CD4-positive, alpha-beta T cell treated with Interleukin-17A for 1 hour (primary cell): ENCODE data around the gene HCN2.
A peak's percentile ranks its signal among the peaks of the same experiment; 100 is the strongest.
"Not testable (repeated sequence)": the region's sequence is repeated elsewhere in the genome, so short reads cannot be mapped to it uniquely, and the experiment has no call there.

ENCODE experiments used
- DNase-seq: peaks from one replicate; pipeline ENCODE4 v3.0.0-alpha.2; 2020

Gene HCN2

DNA sequence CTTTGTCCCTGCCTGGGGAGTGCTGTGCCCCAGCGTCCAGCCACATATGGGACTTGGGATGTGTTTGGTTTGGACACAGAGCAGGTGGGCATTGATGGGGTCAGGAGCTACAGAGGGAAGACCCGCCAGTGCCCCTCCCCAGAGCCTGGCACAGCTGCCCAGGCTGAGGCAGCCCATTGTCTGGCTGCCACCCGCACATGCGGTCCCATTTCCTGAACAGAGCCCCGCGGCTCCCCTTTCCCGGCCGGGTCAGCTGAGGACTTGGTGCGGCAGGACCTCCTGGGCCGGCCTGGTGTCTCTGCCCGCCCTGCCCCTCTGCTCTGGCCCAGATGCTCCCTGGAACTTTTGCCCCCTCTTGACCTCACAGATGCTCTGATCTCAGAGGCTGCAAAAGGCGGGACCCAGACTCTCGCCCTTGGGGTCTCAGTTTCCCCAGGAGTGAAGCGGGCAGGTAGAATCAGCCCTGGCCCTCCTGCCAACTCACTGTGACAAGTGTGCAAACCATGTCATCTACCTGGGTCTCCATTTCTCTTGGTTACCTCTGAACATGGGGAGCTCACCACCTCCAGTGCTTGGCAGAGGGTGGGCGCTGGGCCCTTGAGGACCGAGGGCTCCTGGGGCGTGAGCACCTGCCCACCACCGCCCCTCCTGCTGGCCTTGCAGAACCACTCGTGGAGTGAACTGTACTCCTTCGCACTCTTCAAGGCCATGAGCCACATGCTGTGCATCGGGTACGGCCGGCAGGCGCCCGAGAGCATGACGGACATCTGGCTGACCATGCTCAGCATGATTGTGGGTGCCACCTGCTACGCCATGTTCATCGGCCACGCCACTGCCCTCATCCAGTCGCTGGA is 17.8 kb downstream of the HCN2 start:
- no peak for DNase-seq

DNA sequence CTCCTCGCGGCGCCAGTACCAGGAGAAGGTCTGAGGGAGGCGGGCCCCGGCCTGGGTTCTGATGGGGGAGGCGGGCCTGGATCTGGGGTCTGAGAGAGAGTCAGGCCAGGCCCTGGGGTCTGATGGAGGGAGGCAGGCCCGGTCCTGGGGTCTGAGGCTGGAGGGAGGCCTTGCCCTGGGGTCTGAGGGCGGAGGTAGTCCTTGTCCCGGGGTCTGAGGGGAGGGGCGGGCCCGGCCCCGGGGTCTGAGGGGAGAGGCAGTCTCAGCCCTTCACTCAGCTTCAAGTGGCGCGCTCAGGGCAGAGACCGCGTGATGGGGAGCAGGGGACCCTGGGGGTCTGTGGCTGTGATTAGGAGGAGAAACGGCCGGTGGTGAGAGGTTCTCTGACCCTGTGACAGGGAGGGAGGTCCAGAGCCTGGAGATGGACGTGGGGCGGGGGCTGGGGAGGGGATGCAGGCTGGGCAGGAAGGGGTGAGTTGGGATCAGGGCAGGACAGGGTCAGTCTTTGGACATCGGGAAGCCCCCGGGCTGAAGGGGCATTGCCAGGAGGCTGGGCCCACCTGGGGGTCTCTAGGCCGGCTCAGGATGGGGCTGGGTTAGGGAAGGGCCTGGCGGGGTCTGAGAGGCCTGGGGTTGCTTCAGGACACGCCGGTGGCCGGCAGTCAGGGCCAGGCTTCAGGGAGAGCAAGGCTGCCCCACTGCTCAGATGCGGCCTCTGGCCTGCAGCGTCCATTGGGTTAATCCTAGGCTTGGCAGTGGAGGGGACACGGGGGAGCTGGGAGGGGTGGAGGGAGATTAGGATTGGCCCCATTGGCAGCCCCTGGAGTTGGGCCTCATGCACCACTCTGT is 18.7 kb downstream of the HCN2 start:
- DNase-seq, result no peak

- no peak for DNase-seq
These were observed 19.3 kb downstream of the HCN2 start for GRCh38 chr19:609004-609346.

- peak; percentile 62 for DNase-seq
These were observed 20.6 kb downstream of the HCN2 start for GRCh38 chr19:610071-610800.

- peak; percentile 77 for DNase-seq
These were observed 21.3 kb downstream of the HCN2 start for GRCh38 chr19:610801-611480.

- peak; percentile 61 for DNase-seq
These were observed 21.8 kb downstream of the HCN2 start for GRCh38 chr19:611481-611868.

GRCh38 chr19:612941-613340 is 23.3 kb downstream of the HCN2 start:
- no peak for DNase-seq

- DNase-seq, result no peak
These were observed 24.3 kb downstream of the HCN2 start for GRCh38 chr19:613732-614567.

- DNase-seq, result no peak
These were observed 25.9 kb downstream of the HCN2 start for GRCh38 chr19:615619-616018.

- no peak for DNase-seq
These were observed 26.5 kb downstream of the HCN2 start for GRCh38 chr19:616062-616700.

GRCh38 chr19:616747-617526 is 27.3 kb downstream of the HCN2 start:
- DNase-seq, result no peak

GRCh38 chr19:617551-618246 is 28.0 kb downstream of the HCN2 start:
- DNase-seq, result no peak

- no peak for DNase-seq
These were observed 28.6 kb downstream of the HCN2 start for GRCh38 chr19:618247-618619.

DNA sequence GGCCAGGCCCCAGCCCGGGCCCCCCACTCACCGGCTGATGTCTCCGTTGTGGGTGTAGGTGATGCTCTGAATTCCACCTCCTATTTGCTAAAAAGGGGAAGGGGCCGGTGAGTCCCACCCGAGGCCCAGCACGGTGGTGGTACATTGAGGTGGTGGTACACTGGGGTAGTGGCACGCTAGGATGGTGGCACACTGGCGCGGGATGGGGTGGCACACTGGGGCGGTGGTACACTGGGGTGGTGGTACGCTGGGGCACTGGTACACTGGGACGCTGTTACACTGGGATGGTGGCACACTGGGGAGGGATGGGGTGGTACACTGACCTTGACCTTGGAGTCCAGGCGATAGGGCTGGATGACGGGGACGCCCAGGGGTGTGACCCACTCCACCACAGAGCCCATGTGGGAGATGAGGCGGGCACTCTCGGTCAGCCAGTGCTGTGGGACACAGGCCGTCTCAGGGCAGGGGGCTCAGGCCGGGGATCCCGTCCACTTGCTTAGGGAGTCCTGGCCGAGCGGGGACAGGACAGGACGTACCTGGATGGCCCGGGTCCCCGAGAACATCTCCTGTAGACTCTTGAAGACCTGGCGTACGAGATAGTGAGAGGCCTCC is 29.1 kb downstream of the HCN2 start:
- DNase-seq, result no peak

GRCh38 chr19:619286-620002 is 29.8 kb downstream of the HCN2 start:
- DNase-seq, result no peak

DNA sequence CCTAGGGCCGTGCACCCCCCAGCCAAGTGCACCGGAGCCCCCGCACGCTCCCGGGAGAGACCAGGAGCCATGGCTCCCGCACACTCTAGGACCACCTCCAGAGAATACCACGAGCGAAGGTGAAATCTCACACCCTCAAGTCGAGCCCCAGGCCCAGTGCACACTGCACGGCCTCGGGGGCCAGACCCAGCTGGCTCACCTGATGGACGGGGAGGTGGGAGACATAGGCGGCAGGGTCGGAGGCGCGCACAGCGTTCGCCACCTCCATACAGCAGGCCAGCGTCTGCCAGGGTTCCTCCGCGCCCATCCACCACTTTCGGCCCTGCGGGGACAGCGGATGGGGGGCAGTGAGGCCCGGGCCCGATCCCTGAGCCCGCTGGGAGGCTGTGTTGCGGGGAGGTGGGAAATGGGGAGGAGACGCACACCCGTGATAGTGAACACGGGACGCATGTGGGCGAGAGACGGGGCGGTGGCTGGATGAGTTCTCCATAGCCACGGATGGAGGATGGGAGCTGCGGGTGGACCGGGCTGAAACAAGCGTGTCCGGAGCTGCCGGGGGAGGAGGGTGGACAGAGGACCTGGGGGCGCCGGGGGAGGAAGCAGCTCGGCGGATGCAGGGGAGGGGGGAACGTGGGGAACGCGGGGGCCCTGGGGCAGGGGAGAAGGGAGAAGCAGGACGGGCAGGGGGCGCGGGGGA is 30.6 kb downstream of the HCN2 start:
- DNase-seq, result no peak

GRCh38 chr19:621191-621590 is 31.5 kb downstream of the HCN2 start:
- DNase-seq, result not testable (repeated sequence)

GRCh38 chr19:621819-622218 is 32.1 kb downstream of the HCN2 start:
- DNase-seq, result no peak
